ENCODE measurements around the gene CROCC2.

Gene CROCC2

GRCh38 chr2:241000831-241001321, 94.7 kb downstream of the CROCC2 start:
- Histone ChIP-seq H3K27ac (ENCODE audit: extremely low read depth, low read depth, low read length) (no peak overlapping the region), H3K4me3 (ENCODE audit: low read depth, low read length) (no peak overlapping the region), H3K4me1 (ENCODE audit: control insufficient read depth, insufficient read depth, low read length) (peaks cover 6% of the 10 kb centered on the region; the same call in 1 of the 2 replicates), H3K36me3 (ENCODE audit: control insufficient read depth in 2 of 2, insufficient read depth in 1 of 2, low read length in 2 of 2) (peaks cover 0 to 18% of the 10 kb centered on the region in 2 experiments; a peak in 1 of 3 replicates), H3K9me3 (ENCODE audit: control insufficient read depth, insufficient read depth, low read depth, low read length) (no peaks in the 10 kb centered on the region)
- CTCF ChIA-PET, result interaction anchor here (1.1 to 1.2 kb wide), 2 partner anchors 9 to 69 kb away, joined by 4 to 5 read pairs; no protein-coding TSS in a partner anchor
- TF ChIP-seq ZNF488 (tag by site-specific recombination; IDR thresholded peaks at IDR 0.05) (no peak), ZNF302 (tag by site-specific recombination; IDR thresholded peaks at IDR 0.05; ENCODE audit: low read depth) (no peak), ATF2 (tag by site-specific recombination; IDR thresholded peaks at IDR 0.05; ENCODE audit: low read depth) (no peak), ZNF571 (tag by site-specific recombination; IDR thresholded peaks at IDR 0.05) (no peak), ZNF121 (tag by site-specific recombination; IDR thresholded peaks at IDR 0.05) (no peak), PRDM6 (tag by site-specific recombination; IDR thresholded peaks at IDR 0.05) (no peak), GFI1B (tag by site-specific recombination; IDR thresholded peaks at IDR 0.05) (no peak), ZNF157 (tag by site-specific recombination; IDR thresholded peaks at IDR 0.05) (no peak), GLIS1 (tag by site-specific recombination; IDR thresholded peaks at IDR 0.05) (no peak), ZNF18 (tag by site-specific recombination; IDR thresholded peaks at IDR 0.05) (no peak), HOXD13 (CRISPR knock-in tag; IDR thresholded peaks at IDR 0.05; ENCODE audit: borderline replicate concordance) (no peak), ZNF777 (tag by site-specific recombination; IDR thresholded peaks at IDR 0.05; ENCODE audit: borderline replicate concordance) (no peak)
- POLR2A ChIA-PET, result interaction anchor here (0.9 kb wide), 1 partner anchor 149 kb away, joined by 3 read pairs; the partner anchor contains the start of genes PASK and PPP1R7

GRCh38 chr2:241001413-241002274, 95.5 kb downstream of the CROCC2 start:
- no peak for TF ChIP-seq ELK4 (IDR thresholded peaks at IDR 0.05; ENCODE audit: borderline replicate concordance, low read depth, low read length)
- TF ChIP-seq YY2 (tag by site-specific recombination; IDR thresholded peaks at IDR 0.05), result no peak
- no peak for TF ChIP-seq EGR2 (tag by site-specific recombination; IDR thresholded peaks at IDR 0.05; ENCODE audit: low read depth)
- TF ChIP-seq KLF7 (tag by site-specific recombination; IDR thresholded peaks at IDR 0.05; ENCODE audit: borderline replicate concordance), result no peak
- no peak for TF ChIP-seq ZNF148 (tag by site-specific recombination; IDR thresholded peaks at IDR 0.05; ENCODE audit: borderline replicate concordance)
- no peak for TF ChIP-seq ZNF221 (tag by site-specific recombination; IDR thresholded peaks at IDR 0.05; ENCODE audit: borderline replicate concordance)
- TF ChIP-seq SCRT1 (tag by site-specific recombination; IDR thresholded peaks at IDR 0.05; ENCODE audit: borderline replicate concordance), result no peak
- ChIA-PET CTCF (interaction anchor here (0.6 to 1.1 kb wide), 2 partner anchors 68 to 147 kb away, joined by 4 read pairs; no protein-coding TSS in a partner anchor), POLR2A (interaction anchor here (0.9 kb wide), 1 partner anchor 148 kb away, joined by 3 read pairs; the partner anchor contains the start of genes PASK and PPP1R7)
- peaks cover 6% of the 10 kb centered on the region; the same call in 1 of the 2 replicates for H3K4me1 ChIP-seq (ENCODE audit: control insufficient read depth, insufficient read depth, low read length)
- H3K4me3 ChIP-seq (ENCODE audit: low read depth, low read length), result no peak overlapping the region
- H3K9me3 ChIP-seq (ENCODE audit: control insufficient read depth, insufficient read depth, low read depth, low read length), result no peaks in the 10 kb centered on the region
- H3K36me3 ChIP-seq (ENCODE audit: control insufficient read depth in 2 of 2, insufficient read depth in 1 of 2, low read length in 2 of 2), result peaks cover 0 to 18% of the 10 kb centered on the region in 2 experiments; a peak in 1 of 3 replicates
- H3K27ac ChIP-seq (ENCODE audit: extremely low read depth, low read depth, low read length), result no peak overlapping the region
